GM18868 (cell line): ENCODE measurements around the gene CEACAM21.

Experiments
- ATAC-seq: cut with Tn5 transposase; IDR thresholded peaks from one replicate; pipeline ENCODE4 v1.9.1; 2021; ENCODE audit warnings: mild to moderate bottlenecking, moderate library complexity; ENCODE audit not compliant: unreplicated experiment

The CEACAM21 gene

DNA sequence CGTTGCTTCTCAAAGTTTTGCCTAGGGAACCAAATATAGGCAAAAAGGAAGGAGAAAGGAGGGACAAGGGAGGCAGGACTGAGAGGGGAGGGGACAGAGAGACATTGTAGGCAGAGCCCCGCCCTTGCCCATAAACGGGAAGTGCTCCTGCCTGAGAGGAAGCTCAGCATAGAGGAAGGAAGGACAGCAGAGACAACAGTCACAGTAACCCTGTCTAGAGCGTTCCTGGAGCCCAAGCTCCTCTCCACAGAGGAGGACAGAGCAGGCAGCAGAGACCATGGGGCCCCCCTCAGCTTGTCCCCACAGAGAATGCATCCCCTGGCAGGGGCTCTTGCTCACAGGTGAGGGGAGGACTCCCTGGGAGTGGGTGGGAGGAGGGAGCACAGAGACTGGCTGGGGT, at the start of gene CEACAM21:
TSS of gene CEACAM21 (plus strand) at position 169 of the 400 bp plus-strand sequence. CDS start at position 278, 109 bp downstream.
- ATAC-seq = no peak

DNA sequence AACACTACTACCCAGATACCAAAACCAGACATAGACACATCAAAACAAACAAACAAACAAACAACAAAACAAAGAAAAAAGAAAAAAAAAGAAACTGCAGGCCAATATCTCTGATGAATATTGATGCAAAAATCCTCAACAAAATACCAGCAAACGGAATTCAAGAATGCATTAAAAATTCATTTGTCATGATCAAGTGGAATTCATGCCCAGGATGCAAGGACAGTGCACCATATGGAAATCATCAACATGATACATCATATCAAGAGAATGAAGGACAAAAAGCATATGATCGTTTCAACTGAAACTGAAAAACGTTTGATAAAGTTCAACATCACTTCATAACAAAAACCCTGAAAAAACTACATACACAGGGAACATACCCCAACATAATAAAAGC, 48.9 kb upstream of the CEACAM21 start:
- no peak for ATAC-seq

DNA sequence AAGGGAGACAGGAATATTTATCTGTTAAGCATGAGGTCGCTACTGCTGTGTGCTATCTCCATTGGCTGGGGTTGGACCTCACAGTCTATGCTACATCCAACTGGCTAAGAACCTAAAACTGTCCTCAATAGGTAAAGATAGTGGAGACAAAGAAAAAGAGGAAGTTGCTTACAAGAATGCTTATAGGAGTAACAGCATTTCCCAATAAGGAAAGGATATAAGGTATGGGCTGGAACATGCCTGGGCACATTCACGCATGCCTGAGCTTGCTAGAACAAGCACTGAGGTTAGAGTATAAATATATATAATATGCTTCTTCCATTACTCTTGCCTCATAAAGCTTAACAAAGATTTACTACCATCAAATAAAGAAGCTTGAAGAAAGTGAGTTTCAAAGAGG, 47.9 kb upstream of the CEACAM21 start:
- no peak for ATAC-seq

DNA sequence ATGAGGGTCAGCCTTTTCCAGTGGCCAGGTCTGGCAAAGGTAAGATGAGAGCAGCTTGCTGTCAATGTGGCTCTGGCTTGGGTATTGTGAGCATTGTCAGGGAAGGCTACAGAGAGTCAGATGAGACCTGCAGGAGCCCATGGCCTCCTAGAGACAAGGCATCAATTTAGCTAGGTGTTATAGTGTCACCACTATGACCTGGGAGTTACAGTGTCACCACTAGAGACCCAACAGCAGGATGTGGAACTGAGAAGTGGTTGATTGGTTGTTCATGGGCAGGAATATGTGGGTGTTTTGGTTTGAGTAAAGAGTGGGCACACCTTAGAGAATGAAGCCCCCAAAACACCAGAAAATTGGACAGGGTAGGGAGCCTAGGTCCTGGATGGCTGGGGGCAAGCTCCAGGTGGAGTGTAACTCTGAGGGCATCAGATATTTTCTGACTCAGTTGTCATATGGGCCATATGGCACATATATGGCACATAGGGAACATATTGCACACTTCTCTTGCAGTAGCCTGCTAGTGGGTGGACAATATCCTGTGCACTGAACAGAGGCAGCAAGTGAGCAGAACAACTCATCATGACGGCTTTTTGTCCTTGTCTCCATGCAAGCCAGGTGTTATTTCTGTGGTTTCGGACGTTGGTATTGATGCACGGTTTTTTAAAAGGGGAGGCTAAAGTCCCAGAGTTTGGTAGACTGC, 46.3 kb upstream of the CEACAM21 start:
- no peak for ATAC-seq

DNA sequence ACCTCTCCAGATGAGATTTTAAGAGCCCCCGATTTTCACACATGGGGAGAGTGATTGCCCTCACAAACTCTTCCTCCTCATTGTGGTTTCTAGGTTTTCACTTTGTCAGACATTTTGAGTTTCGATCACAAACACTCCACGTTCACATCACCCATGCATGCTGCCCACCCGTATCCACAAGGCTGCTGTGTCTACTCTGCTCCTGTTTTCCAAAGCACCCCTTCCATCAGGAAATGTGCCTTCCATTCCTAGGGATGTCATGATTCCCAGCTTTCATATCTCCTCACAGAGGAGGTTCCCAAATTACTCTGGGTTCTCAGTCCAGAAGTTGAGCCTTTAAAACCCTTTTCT, 45.8 kb upstream of the CEACAM21 start:
- no peak for ATAC-seq

DNA sequence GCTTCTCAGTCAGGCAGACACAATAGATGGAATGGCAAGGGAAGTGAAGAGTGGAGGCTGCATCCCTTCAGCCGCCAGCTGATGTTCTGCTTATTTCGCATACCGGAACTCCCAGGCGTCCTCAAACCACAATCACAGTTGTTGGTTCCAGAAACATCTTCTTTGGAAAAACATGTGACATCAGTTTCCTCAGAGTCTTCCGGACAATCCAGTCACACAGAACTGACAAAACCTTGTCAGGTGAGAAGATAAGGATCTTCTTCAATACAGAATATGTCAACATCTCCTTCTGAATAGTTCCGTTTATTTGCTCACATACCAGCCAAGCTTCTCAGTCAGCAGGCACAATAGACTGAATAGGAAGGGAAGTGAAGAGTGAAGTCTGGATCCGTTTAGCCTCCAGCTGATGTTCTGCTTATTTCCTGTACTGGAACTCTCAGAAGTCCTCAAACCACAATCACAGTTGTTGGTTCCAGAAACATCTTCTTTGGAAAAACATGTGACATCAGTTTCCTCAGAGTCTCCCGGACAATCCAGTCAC, 45.1 kb upstream of the CEACAM21 start:
- no peak for ATAC-seq

DNA sequence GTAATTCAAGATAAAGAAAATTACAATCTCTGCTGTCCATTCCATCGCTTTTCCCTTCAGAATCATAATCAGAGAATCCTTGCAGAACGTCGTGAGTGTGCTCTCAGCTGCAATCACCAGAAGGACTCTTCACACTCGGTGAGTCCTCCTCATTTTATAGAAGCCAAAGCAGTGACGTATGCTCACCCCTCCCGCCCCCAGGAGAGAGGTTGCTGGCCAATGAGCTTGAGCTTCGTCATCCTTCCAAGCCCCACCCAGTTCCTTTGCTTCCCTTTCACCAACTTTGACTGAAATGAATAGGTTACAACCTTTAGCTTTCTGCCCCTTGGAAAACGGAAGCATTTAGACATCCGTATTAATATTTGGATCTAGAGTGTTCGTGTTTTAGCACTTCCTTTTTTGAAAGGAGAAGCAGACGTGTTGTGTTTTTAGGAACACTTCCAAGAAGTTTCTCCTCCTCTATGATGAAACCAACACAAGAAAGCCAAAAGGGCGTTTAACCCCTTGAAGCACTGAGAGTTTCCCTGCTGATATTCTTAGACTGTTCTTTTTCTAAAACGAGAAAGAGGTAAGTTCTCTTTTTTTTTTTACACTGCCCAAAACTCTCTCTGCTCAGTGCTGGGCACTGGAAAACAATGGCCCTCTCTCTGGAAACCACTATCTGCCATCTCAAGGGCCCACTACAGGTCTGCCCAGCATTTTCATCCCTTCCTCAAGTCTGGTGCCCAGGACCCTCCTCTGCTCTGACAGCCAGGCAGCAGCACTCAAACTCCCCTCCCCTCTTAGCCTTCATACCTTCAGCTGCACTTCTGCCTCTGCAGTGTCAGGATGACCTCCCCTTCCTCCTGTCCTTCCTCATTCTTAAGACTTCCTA, 44.3 kb upstream of the CEACAM21 start:
- ATAC-seq = no peak

DNA sequence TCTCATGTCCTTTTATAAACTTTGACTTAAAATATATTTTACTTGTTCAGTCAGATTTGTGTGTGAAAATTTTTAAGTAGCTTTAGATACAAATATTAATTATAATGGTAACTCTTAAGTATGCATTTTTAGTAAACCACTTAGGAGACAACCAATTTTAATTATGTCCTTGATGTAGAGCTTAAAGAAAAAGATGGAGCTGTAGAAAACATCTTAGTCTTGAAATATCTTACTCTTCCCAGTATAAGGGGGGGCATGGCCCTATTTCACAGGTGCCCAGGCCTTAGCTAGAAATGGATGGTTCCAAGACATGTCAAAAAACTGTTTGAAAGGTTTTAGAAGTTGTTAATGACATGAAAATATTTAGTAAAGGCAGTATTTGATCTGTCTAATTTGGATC, 43.4 kb upstream of the CEACAM21 start:
- ATAC-seq = no peak

DNA sequence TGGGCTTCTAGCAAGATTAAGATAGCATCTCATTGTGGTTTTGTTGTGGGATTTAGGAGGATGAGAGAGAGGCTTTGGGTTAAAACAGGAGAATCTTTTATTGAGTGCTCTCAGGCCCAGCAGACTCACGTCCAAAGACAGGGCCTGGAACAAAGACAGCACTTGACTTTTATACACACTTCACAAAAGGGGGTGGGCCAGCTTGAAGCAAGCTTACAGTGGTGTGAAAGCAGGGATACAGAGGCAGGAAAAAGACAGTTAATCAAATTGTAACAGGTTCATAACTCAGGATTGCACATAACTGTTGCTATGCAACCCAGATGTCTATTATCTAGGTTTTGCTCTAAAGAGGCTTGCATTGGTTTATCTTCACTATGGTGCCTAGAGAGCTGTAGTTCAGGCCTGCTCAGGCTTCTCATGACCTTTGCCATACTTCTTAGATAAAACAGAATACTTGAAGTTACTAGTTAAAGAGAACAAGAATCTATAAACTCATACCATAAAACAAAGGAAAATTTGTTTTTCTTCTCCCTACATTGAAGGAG, 42.2 kb upstream of the CEACAM21 start:
- no peak for ATAC-seq

DNA sequence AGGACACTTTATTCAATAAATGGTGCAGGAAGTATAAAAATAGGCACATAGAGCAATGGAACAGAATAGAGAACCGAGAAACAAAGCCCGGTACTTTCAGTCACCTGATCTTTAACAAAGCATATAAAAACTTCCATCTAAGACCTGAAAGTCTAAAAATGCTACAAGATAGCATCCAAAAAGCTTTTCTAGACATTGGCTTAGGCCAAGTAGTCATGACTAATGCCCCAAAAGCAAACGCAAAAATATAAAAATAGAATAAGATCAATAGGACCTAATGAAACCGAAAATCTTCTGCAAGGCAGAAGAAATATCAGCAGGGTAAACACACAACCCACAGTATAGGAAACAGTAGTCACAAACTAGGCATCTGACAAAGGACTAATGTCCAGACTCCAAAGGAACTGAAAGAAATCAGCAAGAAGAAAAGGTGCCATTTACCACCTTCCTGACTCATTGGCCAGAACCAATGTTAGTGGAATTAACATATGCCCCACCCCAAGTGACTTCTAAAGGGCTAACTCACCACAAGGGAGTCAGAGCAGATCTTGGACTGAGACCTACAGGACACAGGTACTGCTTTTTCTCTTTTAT, 40.8 kb upstream of the CEACAM21 start:
- peak; percentile 74 for ATAC-seq

DNA sequence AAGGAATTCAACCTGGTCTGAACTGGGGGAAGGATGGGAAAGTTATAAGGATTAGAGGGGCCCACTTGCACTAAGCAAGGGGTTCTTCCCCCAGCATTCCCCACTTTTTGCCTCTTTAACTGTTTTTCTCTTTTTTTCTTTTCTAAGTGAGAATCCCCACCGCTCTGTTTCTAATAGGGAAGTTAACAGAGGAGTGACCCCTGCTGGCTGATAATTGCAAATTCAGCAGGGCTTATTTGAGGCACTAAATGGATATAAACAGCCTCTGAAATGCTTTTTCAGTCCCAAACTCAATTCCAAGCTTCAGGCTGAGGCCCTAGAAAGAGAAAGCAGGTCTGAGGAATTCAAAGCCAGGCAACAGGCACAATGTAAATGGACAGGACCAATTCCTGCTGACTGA, 38.2 kb upstream of the CEACAM21 start:
- no peak for ATAC-seq

DNA sequence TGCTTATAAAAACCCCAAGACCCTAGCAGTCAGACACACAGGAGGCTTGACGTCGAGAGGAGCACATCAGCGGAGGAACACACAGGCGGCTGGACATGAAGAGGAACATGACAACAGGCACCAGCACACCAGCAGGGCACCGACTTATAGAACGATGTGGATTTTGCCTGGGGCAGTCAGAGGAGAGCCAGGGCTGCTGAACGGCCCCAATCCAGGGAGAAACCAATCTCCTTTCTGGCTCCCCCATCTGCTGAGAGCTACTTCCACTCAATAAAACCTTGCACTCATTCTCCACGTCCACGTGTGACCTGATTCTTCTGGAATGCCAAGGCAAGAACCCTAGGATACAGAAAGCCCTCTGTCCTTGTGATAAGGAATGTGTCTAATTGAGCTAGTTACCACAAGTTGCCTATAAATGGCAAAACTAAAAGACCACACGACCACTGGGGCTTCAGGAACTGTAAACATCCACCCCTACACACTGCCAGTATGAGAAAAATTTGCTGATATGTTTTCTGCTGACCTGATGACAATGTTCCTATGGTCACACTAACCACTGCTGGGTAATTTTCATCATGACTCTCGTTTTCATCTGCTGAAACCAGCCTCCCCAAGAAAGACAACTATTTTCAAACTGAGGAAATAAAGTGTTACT, 35.8 kb upstream of the CEACAM21 start:
- no peak for ATAC-seq

DNA sequence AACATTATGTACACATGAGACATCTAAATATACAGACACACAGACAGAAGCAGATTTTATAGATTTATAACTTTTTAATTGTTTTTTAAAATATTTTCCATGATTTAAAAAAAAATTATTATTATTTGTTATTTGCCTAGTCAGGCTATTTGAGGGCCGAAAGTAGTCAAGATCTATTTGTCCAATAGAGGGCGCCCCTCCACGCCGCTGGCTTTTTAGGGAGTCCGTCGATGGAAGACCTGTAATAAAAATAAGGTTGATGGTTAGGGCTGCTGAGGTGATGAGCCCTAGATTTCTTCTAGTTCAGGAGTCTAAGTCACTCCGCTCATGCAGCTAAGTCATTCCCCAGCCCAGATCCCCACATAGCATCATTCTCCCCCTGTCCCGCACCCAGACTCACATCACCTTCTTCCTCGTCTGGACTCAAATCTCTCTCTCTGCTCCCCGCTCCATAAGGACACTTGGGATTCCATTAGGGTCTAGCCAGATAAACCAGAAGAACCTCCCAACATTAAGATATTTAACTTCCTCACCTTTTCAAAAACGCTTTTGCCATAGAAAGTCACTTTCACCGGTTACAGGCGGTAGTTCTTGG, 33.9 kb upstream of the CEACAM21 start:
- no peak for ATAC-seq

DNA sequence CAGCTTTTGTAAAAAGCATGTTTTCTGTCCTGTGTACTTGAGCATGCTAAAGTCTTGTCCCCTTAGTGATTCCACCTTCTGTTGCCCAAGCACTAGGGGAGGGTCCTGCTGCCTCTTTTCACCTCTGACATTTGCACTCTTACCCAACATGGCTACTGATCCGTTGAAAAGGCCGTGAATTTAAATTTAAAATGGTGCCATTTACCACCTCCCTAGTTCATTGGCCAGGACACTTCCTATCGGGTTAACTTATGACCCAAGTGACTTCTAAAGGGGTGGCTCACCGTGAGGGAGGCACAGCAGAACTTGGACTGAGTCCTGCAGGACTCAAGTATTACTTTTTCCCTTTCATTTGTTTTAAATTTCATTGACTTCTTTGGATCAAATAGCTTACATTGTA, 33.3 kb upstream of the CEACAM21 start:
- no peak for ATAC-seq

DNA sequence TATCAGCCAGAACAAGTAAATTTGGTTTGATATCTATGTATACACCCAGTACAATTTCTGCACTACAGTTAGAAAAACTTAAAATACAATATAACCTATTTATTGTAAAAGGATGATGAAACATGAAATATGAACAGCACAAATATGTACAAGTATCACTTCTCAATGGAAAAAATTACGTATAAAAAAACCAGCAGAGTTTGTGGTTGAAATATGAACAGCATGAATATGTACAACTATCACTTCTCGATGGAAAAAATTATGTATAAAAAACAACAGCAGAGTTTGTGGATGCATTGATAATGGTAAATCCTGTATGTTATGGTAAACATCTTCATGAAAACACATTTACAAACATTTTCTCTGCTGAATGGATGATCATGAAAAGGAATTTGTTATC, 32.4 kb upstream of the CEACAM21 start:
- no peak for ATAC-seq

DNA sequence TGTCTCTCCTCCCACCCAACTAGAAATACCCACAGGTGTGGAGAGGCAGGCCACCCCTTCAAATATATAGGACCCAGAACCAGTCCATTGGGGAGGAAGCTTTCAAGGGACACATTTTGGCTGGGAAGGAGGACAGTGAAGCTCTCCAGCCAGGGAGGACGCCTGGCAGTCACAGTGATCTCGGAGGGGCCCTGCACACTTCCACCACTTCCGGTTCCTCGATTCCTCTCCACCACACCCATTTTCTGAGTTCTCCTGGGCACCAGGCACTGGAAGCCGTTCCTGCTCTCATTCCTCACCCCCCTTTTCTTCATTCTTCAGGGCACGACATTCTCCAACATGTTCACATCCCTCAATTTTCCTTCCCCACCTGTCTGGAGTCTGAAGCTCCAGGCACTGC, 30.4 kb upstream of the CEACAM21 start:
- ATAC-seq = no peak

DNA sequence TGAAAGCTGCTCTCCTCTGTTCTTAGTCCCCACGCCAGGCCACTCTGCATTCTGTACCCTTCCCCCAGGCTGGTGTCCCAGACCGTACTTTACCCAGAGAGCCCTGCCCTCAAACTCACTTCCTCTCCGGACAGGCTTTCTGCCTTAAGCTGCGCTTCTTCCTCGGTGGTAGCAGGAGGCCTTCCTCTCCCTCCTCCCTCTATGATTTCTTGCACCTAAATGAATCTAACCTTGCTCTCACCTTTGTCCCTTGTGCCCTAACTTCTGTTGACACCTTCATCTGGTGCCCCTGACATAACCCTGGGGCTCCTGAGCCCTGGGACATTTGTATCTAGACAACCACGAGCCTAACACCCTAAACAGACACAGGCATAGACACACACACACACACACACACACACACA, 29.6 kb upstream of the CEACAM21 start:
- ATAC-seq = no peak

DNA sequence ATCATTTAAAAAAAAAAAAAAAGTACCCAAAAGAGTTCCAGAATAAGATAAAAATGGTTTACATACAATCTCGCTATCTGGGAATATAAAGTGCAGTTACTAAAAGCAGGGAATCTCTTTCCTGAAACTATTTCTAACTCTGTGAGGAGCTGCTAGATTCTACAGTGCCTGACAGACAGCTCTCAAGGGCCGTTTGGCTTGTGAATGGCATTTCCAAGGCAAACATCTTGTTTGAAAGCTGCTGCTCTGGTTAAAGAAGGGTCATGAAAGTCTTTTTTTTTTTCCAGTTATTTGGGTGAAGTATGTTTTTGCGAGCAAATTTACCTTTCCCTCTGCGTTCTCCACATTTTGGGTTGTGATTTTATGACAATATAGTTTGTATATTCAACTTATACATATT, 29.0 kb upstream of the CEACAM21 start:
- ATAC-seq = no peak

DNA sequence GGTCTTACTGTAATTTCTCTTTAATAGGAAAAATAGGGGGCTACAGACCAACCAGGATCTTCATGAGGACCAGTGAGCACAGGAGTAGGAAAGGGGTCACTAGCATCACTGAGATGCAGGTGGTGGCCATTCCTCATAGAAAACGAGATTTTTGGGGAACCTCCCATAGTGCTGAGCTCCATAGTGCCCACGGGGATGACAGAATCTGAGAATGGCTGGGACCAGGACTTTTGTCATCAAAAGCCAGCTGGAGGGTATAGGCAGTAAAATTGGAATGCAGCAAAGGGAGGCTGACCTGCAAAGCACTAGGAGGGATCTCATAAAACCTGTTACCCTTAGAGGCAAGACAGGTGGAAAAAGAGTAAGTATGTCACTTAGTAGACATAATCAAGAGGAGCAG, 28.4 kb upstream of the CEACAM21 start:
- no peak for ATAC-seq

DNA sequence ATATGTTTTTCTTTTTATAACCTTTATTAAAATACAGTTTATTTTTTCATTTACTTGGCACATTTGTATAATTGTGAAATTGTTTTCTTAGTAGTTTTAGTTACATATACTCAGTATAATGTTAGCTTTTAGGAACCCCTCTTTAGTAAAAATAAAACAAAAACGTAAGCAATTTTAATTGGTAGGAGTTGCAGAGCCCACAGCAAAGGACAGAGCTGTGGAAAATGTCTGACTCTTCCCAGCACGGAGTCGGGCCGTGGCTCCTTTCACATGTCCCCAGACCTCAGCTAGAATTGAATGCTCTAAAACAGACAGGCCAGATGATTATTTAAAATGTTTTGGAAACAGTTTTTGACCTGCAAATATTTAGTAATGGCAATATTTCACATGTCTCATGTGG, 27.9 kb upstream of the CEACAM21 start:
- ATAC-seq = no peak
